Activated CD8-positive, alpha-beta memory T cell treated with anti-CD3 and anti-CD28 coated beads for 36 hours (primary cell): ENCODE data around the gene PHKB. TPM values are rescaled to one million over a fixed set of nuclear protein-coding genes. Genes with fewer than 3 reads are reported as not detected.
"Not testable (repeated sequence)": the region's sequence is repeated elsewhere in the genome, so short reads cannot be mapped to it uniquely, and the experiment has no call there.

ENCODE experiments used
- CTCF ChIA-PET: fragments of 350-600 bp; sonication (Branson Sonifier 250); formaldehyde crosslinking; loops from one replicate; lab custom pipeline; 2021; ENCODE audit warnings: antibody characterized with exemption; lab: Charles Lee
- POLR2A ChIA-PET: fragments of 350-600 bp; sonication (Branson Sonifier 250); formaldehyde crosslinking; loops from one replicate; lab custom pipeline; 2021; ENCODE audit warnings: antibody characterized with exemption; lab: Charles Lee
- total RNA-seq, 2 experiments: library from RNA; stranded (reverse); gene quantifications; one replicate each; pipeline ENCODE4 v1.2.3, GENCODE V29; 2021

PHKB gene
- total RNA-seq, 2 experiments from 2014 or later: 21.5 to 26.5 TPM

DNA sequence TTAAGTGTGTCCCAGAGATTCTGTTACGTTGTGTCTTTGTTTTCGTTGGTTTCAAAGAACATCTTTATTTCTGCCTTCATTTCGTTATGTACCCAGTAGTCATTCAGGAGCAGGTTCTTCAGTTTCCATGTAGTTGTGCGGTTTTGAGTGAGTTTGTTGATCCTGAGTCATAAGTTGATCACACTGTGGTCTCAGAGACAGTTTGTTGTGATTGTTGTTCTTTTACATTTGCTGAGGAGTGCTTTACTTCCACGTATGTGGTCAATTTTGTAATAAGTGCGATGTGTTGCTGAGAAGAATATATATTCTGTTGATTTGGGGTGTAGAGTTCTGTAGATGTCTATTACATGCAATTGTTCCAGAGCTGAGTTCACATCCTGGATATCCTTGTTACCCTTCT, 83.1 kb downstream of the PHKB start:
- CTCF ChIA-PET, POLR2A ChIA-PET: not testable (repeated sequence)

DNA sequence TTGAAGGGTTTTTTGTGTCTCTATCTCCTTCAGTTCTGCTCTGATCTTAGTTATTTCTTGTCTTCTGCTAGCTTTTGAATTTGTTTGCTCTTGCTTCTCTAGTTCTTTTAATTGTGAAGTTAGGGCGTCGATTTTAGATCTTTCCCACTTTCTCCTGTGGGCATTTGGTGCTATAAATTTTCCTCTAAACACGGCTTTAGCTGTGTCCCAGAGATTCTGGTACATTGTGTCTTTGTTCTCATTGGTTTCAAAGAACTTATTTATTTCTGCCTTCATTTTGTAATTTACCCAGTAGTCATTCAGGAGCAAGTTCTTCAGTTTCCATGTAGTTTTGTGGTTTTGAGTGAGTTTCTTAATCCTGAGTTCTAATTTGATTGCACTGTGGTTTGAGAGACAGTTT, 90.1 kb downstream of the PHKB start:
- POLR2A ChIA-PET, CTCF ChIA-PET: not testable (repeated sequence)

DNA sequence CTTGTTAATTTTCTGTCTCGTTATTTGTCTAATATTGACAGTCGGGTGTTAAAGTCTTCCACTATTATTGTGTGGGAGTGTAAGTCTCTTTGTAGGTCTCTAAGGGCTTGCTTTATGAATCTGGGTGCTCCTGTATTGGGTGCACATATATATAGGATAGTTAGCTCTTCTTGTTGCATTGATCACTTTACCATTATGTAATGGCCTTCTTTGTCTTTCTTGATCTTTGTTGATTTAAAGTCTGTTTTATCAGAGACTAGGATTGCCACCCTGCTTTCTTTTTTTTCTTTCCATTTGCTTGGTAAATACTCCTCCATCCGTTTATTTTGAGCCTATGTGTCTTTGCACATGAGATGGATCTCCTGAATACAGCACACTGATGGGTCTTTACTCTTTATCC, 90.6 kb downstream of the PHKB start:
- CTCF ChIA-PET, POLR2A ChIA-PET: not testable (repeated sequence)

DNA sequence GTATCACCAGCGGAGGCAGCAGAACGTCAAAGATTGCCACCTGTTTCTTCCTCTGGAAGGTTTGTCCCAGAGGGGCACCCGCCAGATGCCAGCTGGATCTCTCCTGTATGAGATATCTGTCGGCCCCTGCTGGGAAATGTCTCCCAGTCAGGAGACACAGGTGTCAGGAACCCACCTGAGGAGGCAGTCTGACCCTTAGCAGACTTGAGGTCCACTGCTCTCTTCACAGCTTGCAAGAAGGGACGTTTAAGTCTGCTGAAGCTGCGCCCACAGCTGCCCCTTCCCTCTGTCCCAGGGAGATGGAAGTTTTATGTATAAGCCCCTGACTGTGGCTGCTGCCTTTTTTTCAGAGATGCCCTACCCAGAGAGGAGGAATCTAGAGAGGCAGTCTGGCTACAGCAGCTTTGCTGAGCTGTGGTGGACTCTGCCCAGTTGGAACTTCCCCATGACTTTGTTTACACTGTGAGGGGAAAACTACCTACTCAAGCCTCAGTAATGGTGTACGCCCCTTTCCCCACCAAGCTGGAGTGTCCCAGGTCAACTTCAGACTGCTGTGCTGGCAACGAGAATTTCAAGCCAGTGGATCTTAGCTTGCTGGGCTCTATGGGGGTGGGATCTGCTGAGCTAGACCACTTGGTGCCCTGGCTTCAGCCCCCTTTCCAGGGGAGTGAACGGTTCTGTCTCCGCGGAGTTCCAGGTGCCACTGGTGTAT, 92.9 kb downstream of the PHKB start:
- CTCF ChIA-PET: no interaction called here
- POLR2A ChIA-PET: no interaction called here

DNA sequence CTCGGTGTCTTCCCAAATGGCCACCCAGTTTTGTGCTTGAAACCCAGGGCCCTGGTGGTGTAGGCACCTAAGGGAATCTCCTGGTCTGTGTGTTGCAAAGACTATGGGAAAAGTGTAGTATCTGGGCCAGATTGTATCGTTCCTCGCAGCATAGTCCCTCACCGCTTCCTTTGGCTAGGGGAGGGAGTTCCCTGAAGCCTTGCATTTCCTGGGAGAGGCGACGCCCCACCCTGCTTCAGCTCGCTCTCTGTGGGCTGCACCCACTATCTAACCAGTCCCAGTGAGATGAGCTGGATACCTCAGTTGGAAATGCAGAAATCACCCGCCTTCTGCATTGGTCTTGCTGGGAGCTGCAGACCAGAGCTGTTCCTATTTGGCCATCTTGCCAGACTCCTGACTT, 93.5 kb downstream of the PHKB start:
- CTCF ChIA-PET, POLR2A ChIA-PET: not testable (repeated sequence)

DNA sequence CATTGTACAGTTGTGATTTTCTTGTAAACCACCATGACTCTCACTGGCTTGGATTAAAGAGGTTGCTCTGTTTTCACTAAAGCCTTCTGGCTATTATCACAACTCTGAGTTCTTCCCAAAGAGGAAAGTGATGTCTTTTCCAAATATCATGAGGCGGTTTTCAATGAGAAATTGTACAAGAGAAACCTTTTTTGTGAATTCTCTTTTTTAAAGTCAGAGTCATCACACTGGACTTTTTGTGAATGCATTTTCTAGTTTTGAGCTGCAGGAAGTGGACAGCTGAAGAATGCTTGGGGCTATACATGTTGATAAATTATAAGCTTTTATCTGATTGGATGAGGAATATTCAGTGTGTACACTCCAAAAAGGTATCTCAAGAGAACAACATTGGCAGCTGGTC, 100.2 kb downstream of the PHKB start:
- ChIA-PET CTCF (no interaction called here), POLR2A (no interaction called here)

DNA sequence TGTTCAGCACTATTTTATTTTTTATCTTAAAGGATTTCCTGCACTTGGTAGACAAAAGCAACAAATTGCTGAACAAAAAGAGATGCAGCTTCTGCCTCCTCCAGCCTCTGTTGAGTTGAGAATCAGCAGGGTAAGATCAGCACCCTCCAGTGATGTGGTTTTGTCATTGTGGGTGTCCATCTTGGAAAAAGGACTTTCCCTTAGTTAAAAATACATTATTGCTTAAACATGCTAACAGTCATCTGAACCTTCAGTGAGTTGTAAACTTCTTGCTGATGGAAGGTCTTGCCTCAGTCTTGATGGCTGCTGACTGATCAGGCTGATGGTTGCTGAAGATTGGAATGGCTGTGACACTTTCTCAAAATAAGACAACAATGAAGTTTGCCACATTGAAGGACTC, 101.2 kb downstream of the PHKB start:
- POLR2A ChIA-PET: no interaction called here
- CTCF ChIA-PET: no interaction called here

DNA sequence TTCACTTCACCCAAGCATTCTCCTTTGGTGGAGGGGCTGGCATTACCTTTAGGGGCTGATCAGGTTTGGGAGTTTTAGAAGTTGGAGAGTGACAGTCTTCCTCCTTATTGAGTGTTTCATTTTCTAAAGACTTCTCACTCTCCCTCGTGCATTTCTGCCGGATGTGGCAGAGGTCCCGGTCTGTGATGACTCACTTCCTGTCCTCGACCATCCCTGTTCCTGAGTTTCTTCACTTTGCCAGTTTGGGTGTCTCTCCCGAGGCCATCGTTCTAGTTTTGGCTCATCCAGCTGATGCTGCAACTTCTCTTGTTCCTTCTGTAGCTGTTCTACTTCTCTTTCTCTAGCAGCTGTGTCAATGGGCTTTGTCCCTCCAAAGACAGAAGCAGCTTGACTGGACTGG, 104.3 kb downstream of the PHKB start:
- ChIA-PET POLR2A (no interaction called here), CTCF (no interaction called here)

DNA sequence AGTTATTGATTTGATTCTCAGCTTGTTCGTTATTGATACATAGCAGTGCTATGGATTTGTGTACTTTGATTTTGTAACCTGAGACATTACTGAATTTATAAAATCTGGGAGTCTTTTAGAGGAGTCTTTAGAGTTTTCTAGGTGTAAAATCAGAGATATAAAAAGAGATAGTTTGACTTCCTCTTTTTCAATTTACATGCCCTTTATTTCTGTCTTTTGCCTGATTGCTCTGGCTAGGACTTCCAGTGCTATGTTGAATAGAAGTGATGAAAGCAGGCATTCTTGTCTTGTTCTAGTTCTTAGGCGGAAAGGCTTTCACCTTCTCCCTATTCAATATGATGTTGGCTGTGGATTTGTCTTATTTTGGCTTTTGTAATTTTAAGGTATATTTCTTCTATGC, 106.2 kb downstream of the PHKB start:
- POLR2A ChIA-PET: no interaction called here
- CTCF ChIA-PET: no interaction called here

DNA sequence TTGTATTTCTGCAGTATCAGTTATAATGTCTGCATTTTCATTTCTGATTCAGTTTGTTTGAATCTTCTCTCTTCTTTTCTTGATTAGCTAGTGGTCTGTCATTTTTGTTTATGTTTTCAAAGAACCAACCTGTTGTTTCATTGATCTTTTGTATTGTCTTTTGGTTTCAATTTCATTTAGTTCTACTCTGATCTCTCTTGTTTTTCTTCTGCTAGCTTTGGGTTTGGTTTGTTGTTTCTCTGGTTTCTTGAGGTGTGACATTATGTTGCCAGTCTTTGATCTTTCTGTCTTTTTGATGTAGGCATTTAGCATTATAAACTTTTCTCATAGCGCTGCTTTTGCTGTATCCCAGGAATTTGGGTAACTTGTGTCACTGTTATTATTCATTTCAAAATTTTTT, 107.2 kb downstream of the PHKB start:
- POLR2A ChIA-PET: no interaction called here
- CTCF ChIA-PET: no interaction called here

DNA sequence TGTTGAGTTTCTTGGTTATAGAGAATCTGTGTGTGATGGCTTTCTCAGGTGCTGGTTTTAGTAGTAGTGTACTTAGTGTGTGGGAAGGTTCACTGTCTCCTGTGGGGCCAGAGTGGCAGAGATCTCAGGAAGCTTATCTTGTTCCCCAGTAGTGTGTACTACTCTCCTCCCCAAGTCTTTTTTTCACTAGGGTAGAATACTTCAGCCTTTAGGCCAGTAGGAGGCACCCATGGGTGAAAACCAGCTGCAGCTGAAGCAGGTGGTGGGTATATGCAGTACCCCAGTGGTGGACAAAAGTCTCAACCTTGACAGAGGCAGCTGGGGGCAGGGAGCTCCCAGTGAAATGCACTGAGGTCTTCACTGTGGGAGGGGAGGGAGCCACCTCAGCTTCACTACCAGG, 109.9 kb downstream of the PHKB start:
- CTCF ChIA-PET: interaction anchor here (0.6 kb wide), 1 partner anchor 565 kb away, joined by 3 read pairs; no protein-coding TSS in a partner anchor
- POLR2A ChIA-PET: no interaction called here

DNA sequence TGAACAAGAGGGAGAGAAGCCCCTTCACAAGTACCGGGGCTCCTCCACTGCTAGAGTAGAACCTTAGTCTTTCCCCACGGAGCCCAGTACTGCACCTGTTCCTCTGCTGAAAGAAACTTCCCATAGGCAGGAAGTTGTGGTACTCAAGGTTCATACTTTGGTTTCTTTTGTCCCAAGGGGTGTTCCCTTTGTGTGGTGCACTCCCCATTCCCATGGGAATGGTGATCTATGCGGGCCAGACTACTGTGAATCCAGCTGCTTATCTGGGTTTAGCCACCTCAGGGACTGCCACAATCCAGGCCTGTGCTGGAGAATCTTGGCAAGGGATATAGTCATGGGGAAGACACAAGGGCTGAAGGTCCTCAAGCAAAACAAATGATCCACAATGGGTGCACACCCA, 110.6 kb downstream of the PHKB start:
- CTCF ChIA-PET: interaction anchor here (0.6 kb wide), 1 partner anchor 566 kb away, joined by 3 read pairs; no protein-coding TSS in a partner anchor

DNA sequence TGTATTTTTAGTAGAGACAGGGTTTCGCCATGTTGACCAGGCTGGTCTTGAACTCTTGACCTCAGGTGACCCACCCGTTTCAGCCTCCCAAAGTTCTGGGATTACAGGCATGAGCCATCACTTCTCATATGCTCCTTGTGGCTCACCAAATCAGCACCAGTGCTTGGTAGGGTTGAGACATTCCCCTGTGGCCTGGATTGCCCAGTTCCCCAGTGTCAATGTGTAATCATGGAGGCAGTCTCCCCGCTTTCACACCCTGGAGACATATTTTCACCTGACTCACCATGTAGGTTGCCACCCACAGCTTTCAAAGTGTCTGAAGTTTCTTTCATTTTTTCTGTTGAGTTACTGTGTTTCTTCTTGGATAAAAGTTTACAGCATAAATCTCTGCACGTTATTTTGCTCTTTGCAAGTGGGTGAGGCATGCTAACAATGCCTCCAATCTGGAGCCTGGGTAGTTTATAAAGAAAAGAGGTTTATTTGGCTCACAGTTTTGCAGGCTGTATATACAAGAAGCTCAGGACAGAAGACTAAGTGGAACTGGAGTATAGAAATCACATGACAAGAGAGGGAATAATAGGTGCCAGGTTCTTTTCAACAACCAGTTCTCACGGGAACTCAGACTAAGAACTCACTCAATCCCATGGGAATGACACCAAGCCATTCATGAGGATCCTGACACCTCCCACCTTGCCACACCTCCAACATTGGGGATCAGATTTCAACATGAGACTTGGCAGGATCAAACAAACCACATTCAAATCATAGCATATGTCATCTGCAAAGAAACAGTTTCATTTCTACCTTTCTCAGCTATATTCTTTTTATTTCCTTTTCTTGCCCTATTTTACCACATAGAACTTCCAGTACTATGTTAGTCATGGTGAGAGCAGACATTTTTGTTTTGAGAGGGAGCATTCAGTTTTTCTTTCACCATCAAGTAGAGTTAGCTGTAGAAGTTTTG, 113.2 kb downstream of the PHKB start:
- ChIA-PET POLR2A (no interaction called here), CTCF (no interaction called here)

More for the DNA sequence above, 110.6 kb downstream of the PHKB start:
- POLR2A ChIA-PET: no interaction called here

DNA sequence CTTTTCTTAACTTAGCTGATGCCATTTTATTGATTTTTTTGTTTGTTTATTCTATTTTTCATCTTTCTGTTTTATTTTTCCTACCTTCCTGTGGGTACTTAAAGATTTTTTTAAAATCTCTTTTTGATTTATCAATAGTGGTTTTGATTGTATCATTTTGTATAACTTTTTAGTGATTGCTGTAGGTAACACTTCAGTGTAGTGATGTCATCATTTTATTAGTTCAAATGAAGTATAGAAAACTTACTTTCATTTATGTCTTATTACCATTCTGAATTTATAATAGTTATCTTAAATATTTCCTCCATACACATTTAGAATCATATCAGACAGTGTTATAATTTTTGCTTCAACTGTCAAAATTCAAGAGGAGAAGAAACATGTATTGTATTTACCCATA, 115.9 kb downstream of the PHKB start:
- ChIA-PET POLR2A (no interaction called here), CTCF (no interaction called here)

DNA sequence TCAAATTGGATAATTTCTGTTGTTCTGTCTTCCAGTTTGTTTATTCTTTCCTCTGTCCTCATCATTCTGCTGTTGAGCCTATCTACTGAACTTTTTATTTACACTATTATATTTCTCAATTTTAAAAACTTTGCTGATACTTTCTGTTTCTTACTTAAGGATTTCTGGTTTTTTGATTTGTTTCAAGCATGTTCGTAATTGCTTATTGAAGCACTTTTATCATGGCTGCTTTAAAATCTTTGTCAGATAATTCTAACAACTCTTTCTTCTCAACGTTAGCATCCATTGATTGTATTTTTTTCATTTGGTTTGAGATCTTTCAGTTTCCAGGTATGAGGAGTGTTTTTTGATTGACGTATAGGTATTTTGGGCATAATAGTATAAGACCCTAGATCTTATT, 116.9 kb downstream of the PHKB start:
- ChIA-PET CTCF (no interaction called here), POLR2A (no interaction called here)

DNA sequence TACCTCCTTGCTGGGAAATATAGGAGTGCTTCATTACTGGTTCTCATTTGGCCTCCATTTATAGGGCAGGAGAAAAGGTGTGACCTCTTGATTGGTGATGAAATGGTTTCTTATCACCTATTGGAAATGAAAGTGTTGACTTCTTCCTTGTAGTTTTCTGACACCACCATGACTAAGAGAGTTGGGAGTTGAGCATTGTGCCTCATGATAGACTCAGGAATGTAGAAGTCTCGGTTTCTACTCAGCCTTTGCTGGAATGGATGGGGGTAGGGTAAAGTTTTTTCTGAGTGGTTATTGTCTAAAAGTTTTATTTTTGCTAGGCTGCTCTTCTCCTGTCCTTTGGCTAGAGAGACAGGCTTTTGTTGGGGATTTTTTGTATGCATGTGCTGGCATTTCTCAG, 117.4 kb downstream of the PHKB start:
- ChIA-PET POLR2A (no interaction called here), CTCF (no interaction called here)

DNA sequence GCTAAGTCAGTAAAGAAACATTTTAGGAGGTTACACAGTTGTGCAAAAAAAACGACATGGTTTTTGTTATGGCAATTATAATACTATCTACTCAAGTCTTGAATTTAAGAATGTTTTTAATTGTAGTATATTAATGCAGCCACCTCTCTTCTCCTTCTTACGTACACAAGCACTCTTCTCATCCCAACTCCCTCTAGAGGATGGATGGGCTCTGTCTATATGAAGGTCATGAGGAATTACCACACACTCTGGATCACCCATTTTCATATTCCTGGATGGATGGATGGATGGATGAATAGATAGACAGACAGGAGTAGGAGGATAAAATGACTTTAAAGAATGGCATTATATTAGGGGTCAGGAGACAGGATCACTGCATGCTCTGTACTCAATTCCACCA, 120.0 kb downstream of the PHKB start:
- ChIA-PET POLR2A (no interaction called here), CTCF (no interaction called here)

DNA sequence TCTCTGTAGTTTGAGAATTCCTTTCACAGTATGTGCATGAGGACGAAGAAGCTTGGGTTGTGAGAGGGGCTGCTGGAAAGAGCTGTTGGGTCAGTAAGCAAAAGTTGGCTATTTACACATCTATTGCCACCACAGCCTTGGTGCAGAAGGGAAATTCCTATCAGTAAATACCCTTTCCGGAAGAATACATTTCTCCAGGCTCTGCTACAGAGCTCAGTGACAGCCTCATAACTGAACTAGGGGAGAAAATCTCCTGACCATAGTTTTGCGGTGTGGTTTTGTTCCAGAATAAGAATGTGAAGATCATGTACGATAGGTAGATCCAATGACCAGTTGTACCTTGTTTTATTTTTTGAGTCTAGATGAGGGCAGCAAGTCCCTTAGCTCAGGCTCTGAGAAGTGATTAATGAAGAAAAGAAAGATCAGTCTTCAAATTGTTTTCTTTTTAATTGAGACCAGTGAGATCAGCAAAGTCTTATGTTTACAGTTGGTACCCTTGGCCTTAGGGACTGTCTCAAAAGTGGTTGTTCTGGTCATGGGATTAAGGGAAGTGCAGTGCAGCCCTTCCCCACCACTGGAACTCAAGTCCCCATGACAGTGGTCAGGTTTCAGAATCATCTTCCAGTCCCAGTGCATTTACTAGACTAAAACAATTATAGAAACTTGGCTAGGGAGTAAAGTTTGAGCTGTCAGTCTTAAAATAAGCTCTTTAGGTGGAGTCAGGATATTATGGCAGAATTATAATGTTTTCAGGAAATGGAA, 123.5 kb downstream of the PHKB start:
- CTCF ChIA-PET: interaction anchor here (0.6 kb wide), 1 partner anchor 286 kb away, joined by 3 read pairs; no protein-coding TSS in a partner anchor
- POLR2A ChIA-PET: no interaction called here

DNA sequence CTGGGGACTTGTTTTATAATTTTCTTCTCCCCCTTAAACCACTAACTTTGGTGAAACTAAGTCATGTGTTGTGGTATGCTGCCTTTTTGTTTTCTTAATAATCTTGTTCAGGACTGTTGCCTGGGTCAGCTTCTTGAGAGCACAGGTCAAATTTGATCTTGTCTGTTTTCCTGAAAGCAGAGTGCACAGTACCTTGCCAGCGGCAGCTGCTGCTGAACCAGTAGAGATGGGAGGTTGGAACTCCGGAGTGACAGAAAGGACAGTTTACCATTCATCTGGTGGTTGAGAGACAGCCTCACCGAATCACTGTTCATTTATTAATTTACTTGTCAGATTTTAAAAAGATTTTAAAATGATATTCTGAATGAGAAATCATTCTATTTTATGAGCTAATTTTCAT, 125.0 kb downstream of the PHKB start:
- ChIA-PET CTCF (no interaction called here), POLR2A (no interaction called here)

DNA sequence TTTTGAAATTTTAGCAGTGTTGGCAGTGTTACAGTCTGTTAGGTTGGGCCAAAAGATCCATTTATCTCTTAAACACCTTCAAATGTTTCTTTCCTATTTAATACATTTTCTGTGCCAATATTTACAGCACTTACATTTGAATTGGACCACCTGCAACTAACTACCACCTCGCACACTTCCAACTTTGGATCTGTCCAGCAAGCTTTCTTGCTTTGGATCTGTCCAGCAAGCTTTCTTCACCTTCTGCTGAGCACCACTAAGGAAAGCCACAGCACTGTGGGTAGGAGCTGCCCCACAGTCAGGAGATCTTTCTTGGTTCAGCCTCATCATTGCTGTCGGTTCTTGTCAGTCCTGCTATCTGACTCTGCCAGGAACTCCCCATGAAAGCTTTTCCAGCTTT, 129.3 kb downstream of the PHKB start:
- ChIA-PET CTCF (no interaction called here), POLR2A (interaction anchor here (0.7 kb wide), 1 partner anchor 166 kb away, joined by 10 read pairs; no protein-coding TSS in a partner anchor)
